Inflammatory macrophage treated with lipopolysaccharide for 4 hours (primary cell): ENCODE data around the gene CTNNA2.

Experiments used
- DNase-seq: peaks from one replicate; pipeline ENCODE4 v3.0.0-alpha.2; 2020

CTNNA2 gene

DNA sequence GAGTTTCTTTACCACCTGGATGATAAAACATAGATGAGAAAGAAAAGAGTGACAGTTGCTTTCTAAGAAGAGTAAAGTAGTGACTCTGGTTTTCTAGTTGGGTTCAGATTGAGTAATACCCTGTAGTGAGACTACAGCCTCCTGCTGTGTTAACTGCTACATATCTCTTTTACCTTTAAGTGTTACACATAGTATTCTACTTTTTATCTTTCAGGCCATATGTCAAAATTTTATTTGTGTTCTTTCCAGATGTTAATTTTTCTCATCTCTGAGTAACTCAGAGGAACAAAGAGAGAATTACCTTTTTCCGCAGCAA lies 348.2 kb downstream of the CTNNA2 start:
- DNase-seq, result no peak

DNA sequence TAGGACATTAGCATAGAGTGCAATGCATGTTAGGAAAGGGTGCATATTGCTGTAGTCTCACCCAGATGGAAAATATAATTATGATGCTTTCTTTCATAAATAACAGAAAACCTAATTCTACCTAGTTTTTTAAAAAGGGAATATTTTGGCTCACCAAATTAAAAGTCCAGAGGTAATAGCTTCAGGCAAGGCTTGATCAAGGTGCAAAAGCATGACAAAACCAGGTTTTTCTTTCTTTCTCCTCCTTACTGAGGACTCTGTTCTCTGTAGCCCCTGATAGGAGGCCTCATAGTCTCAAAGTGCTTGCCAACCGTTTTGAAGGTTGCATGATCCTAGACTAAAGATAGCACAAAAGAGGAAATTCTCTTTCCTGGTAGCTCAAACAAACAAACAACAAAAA lies 349.9 kb downstream of the CTNNA2 start:
- DNase-seq, result no peak

DNA sequence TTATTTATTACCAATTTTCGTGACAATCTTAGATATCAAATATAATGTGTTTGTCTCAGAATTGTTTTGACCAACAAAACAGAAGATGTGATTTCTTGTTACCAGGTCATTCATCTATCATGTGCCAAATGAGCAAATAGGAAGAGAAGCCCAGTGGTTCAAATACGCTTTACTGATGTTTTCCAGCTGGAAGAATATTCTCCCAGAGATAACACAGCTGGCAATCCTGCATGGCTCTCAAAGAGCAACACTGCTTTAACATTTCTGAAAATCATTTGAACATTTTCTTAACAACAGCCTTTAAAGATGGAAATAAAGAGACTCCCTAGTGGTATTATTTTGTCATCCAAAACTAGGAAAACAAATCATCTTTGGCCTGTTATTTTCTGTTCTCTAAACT lies 359.8 kb downstream of the CTNNA2 start:
- DNase-seq, result no peak

DNA sequence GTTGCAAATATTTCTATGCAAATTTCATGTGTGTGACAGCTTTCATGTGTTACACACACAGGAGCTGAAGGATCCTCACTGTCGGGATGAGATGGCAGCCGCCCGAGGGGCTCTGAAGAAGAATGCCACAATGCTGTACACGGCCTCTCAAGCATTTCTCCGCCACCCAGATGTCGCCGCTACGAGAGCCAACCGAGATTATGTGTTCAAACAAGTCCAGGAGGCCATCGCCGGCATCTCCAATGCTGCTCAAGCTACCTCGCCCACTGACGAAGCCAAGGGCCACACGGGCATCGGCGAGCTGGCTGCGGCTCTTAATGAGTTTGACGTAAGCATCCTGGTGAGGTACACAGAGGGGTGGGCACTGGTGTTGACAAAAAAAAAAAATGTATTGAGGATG lies 361.2 kb downstream of the CTNNA2 start:
- DNase-seq, result no peak

DNA sequence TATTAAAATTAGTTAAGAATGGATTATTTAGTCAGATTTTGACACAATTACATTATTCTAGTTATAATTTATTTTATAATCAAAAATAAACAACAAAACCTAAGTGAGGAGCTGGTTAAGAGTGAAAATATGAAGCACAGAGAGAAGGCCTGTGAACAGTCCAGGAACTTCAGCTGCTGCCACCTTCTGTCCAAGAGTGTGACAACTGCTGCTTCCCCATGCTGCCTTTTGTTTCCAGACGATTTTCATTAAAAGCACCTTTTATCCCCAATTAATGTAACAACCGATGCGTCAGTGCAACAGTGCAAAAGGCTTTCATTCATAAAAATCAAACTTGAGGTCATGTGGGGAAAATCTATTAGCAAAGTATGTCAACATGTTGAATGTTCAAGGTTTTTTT lies 363.6 kb downstream of the CTNNA2 start:
- no peak for DNase-seq

DNA sequence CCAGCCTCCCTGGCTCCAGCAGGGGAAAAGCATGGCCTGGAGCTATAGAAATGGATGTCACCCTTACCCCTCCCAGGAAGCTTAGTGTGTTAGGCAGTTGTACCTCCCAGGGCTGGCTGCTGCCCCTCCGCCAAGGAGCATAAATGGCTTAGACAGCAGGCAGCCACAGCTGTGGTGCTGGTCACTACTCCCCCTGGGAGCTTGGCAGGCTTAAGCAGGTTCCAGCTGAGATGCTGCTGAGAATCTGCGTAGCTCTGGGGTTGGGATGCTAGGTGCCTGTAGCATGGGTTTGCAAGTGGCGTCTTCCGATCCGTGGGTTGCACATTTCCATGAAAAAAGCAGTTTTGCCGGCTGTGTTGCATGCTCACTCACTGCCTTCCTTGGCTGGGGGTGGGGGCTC lies 369.7 kb downstream of the CTNNA2 start:
- no peak for DNase-seq

DNA sequence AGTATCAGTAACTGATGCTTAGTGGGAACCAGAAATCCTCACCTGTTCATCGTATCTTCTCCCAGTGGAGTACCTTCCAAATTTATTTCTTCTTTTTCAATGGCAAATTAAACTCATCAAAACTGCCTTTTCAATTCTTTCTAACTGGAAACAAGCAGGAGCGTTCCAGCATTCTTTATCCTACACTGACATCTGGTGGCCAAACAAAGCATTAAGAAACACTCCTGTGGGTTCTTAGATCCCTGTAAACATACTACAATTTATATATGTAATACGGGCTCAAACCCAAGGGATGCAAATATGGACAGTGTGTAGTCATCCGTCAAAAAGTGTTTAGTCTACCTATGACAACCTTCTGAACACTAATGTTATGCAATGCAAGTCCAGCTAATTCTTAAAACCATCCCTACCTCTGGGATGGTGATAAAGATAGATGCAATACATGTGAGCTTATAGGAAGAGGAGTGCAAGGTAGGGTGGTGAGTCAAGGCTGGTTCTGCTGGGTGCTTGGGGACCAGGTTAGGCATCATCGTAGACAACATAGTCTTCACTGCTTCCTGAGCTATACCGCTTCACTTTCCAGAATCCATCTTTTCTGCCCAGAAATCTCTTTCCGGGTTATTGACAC lies 375.0 kb downstream of the CTNNA2 start:
- peak; percentile 39 for DNase-seq

DNA sequence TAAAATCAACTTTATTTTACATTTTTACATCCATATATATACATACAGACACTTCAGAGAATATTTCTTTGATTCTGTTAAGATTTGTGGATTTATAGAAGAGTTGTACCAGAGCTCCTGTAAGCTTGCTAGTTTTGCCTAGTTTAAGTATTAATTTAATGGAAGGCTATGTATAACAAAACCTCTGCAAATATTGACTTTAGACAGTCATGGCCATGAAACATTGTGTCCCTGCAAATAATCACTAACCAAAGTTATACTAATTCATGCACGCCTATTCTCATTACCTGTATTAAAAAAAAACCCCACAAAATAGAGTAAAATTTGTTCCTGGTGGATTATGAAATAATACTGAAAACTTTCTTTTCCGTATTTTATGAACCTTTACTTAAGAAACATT lies 379.3 kb downstream of the CTNNA2 start:
- no peak for DNase-seq

DNA sequence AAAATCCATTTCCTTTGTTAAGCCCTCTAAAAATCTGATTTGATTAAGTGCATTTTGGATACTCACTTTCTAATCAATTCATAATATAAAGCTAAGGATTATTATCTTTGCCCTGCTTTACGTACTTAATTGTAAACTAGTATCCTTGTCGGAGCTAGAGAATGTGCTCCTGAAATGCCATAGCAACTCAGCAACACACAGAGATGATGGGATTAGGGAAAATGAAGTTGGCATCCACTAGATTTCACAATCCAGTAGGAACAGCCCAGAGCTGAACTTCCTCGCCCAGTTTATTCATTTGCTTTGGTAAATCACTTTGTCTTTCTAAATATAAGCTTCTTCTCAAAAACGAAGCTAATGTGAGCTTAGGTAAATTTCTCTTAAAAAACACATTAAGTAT lies 386.3 kb downstream of the CTNNA2 start:
- no peak for DNase-seq

DNA sequence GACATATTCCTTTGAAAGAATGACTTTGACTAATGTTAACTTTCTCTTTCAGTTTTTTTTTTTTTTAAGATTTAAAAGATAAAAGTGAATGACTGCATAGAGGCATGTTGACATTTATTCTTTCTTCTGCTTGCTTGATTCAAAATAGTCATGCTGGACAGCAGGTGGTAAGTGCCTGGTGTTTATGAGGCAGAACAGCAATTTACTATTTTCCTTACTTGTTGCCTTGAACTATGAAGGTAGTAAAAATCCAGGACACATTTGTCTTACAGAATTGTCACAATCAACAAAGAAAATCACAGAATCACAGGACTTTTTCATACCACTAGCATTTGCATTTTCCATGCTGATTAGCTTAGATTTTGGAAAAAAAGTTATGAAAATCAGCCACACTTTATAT lies 388.3 kb downstream of the CTNNA2 start:
- no peak for DNase-seq

DNA sequence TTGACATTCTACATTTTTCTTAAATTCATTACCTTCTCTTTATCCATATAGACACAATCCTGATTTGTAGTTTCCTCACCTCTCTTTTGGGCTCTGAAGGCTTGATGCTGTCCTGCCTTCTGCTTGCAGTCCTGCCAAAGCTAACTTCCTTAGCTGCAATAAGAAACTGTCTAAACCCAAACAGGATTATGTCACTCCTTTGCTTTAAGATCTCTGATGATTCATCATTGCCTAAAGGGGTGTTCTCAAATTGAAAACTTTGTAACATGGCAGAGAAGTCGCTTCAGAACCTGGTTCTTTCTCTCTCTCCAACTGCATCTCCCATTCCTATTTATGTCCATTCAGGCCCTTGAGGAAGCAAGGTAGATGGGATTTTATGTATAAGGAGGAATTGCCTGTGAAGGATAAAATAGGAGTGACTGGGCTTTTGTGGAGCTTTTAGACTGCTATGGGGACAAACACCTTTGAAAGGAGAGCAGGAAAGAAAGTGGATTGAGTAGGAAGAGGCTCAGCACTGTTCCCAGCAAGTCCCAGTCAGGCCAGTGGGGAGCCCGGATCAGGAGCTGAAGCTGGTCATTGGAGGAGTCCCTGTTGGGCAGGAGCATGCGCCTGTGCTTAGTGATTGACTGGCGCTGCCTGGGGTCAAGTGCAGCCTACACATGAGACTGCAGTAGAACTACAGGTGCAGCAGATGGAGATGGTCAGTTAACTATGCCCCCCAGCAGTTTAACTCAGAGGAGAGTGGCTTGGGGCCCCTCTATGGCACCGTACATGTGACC lies 390.6 kb downstream of the CTNNA2 start:
- no peak for DNase-seq

DNA sequence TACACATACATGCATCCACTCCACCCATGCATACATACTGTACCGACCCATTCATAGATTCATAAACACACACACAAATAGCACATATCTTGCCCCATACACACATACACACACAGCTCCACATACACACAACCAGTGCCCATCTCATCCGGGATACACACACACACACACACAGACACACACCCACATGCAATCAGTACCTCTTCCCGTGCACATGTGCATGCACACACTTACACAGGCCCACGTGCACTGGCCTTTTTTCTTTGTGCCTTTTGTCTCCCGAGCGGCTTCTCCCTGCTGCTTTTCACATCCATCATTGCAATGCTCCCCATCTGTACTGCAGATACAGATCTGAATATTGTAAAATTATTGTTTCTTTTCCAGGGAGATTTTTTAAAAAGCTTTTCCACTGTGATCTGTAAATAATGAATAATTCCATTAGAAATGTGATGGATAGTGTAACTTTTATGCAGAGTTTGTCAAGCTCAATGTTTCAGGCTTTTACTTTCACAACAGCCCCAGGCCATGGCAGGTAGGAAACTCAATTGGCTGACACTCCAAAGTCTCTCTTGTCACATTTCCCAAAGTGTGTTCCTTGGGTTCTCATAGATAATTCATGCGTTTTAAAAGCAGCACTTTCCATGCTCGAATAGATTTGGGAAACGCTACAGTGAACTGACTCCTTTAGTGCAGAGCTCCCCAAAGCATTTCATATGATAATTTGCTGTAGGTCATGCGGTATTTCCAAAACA lies 393.5 kb downstream of the CTNNA2 start:
- DNase-seq, result no peak

DNA sequence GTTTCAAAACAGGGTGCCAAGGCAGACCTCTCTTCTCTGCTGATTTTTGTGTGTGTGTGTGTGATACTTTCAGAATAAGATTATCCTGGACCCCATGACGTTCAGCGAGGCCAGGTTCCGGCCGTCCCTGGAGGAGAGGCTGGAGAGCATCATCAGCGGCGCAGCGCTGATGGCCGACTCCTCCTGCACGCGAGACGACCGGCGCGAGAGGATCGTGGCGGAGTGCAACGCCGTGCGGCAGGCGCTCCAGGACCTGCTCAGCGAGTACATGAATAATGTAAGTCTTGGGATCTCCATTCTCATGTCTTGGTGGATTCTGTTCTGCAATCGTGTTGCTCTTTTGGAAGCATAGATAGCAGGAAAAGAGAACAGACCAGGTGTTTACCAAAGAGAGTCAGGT lies 396.7 kb downstream of the CTNNA2 start:
- no peak for DNase-seq

DNA sequence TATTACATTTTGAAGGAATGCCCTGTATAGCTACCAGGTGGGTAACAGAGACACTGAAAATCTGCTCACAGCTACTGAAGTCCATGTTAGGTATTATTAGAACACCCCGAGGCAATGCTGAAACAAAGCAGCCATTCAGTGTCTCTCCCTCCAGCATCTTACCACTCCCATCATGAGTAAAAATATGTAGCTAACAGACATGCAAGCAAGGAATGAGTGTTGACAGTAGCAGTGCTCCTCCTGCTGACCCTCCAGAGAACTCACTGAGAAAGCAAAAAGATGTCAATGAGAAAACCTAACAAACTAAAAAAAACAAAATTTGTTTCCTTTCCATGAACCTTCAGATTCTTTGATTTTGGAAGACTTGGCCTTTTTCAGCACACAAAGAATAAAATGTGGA lies 397.8 kb downstream of the CTNNA2 start:
- DNase-seq, result no peak

DNA sequence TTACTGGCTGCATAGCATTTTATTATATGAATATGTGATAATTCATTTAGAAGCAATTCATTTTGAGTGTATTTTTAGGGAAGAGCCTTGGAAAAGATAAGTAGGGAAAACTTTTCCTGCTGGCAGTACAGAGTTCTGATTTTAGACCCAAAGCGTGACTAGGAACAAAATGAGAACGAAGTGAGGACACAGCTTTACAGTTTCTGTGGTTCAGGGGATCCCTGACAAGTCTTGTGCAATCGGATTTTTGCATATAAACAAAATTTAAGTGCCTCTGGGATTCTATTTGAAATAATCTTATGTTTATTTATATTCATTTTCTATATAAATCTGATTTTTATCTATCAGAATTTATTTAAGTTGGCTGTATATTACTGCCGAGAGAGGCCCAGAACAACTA lies 402.6 kb downstream of the CTNNA2 start:
- DNase-seq, result no peak

DNA sequence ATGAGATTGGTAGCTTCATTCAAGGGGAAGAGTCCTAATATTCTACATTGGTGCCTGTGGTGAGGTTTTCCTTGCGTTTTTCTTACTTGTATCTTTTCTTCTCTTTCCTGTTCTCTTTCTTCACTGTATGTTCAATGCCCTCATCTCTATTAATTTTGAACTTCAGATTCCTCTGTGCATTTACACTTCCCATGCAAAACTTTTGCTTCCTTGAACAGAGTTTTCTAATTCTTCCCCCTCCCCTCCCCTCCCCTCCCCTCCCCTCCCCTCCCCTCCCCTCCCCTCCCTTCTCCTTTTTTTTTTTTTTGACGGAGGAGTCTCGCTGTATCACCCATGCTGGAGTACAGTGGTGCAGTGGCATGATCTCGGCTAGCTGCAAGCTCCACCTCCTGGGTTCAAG lies 403.4 kb downstream of the CTNNA2 start:
- DNase-seq, result no peak

DNA sequence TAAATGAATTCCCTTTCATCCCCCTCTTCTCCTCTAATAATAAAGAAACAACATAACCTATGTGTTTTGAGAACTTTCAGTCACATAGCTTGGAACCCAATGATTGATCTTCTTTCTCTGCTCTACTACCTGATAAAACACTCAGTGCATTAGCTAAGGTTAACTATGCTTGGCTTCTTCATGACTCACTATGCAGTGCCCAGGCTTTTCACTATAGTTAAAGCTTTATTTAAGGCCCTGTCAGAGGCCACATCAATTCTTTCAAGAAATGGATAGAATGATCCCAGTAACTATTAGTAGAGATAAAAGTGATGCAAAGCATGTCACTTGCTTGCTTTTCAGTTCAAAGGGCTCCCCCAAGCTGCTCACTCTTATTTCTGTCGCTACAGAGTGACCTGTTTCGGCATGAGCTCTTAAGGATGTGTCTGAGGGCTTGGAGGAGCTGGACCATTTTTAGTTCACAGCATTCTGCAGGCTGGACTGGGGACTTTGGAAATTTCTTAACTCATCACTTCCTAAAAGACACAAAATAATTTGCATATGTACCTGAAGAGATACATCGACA lies 407.7 kb downstream of the CTNNA2 start:
- no peak for DNase-seq

DNA sequence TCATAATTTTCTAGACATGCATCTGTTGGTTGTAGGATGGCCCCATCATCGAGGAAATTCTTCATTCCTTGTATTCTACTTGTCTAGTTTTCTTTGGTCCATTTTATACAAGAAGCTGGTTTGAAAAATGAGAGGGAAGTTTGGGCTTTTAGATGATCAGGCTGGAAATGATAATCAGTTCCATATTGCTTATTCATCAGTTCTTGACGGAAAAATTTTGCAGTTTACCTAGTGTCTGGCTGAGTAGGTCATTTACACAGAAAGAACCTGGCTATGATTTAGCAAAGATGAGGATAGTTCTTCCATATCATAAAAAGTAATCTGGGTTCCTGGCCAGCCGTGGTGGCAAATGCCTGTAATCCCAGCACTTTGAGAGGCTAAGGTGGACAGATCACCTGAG lies 416.8 kb downstream of the CTNNA2 start:
- DNase-seq, result no peak

DNA sequence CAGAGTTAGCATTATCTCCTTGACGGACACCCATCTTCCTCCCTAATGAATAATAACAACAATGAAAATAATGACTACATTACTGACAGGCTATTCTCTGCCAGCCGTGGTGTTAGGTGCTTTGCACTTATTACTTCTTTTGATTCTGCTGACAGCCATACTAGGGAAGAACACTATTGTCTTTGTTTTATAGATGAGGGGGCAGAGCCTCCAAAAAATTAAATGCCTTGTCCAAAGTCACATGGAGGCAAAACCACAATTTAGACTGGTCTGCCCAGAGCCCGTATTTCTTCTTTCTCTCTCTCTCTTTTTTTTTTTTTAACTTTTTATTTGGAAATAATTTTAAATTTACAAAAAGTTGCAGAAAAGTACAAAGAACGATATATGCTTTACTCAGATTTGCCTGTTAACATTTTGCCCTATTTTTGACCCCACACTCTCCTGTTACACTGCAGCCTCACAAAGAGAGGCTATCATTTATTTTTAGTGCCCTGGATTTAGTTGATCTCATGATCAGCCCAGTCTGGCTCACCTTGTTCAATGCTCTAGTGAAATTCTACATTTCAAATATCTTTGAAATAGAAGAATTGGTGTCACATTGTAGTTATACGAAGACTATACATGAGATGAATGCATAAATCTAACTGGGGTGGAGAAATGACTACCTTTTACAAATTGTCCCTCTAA lies 422.3 kb downstream of the CTNNA2 start:
- DNase-seq, result no peak

DNA sequence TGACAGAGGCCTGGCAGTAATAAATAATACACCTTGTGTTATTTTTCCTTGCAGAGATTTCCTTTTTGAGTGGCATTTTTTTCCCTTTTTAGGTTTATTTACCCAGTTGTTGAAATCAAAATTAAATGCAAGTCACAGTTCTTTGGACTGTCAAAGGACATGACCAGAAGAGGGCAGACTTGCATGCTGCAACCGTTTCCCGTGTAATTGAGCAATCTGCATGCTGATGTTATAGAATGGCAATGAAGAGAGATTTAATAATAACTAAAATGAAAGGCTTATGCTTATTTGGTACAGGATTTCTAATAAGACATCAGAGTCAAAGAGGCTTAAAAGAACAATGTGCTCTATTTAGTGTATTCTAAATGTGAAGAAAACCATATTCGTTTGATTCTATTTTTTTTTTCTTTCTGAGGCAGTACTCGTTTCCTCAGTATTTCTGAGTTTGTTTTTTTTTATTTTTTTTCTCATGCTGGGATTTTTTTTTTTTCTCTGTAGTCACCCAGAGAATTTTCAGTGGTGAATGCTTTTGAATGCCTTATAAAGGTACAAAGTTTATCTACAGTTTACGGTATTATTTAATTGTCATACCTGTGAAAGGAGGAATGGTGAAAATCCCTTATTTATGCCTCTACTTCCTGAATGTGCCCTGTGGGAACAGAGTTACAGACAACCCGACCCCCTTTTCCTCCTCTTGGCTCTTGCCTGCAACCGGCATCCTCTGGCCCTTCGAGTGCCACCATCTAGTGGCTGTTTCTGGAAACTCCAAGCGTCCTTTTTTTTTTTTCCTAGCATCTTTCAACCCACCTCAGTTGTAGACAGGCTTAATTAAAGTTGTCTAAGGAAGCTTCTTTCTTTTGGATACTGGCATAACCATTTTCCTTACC lies 423.2 kb downstream of the CTNNA2 start:
- DNase-seq, result peak; percentile 69

DNA sequence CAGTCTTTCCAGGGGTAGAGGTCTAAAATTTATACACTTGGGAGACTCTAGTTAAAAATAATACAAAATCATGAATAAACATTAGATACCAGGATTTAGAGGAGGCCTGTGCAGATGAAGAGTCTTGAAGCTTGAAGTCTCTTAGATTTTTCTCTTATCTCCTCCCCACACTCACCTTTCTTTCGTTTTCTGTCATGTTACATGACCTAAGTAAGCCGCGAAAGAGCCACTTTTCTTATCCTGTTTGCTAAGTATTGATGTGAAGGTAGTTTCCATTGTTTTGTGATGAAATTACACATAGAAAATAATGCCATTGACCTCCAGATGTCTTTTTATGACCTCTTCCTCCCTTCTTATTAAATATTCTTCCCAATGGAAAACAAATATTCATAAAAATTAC lies 423.9 kb downstream of the CTNNA2 start:
- DNase-seq, result no peak

DNA sequence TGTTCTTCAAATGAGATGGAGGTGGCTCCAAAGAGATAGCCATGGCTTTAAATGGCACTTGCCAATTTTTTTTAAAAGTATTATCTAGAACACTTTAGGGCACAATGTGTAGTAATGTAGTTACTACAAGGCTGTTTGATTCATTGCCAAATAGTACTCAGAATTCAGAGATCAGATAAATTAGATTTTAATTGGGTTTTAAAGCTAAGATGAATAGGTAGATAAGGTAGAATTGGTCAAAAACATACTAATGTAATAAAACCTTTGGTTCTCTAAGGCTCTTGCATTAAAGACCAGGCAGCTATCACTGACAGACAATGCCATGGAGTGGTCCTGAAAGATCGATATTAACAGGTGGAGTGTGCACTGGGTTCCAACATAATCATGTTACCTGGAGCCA lies 425.8 kb downstream of the CTNNA2 start:
- no peak for DNase-seq
